ENCODE measurements around the gene KAT8. TPM values are rescaled to one million over a fixed set of nuclear protein-coding genes. Genes with fewer than 3 reads are reported as not detected.

KAT8 gene
- total RNA-seq, 1 donor from 2014 or later: 56.0 TPM

- no peaks in the 10 kb centered on the region for H3K9me3 Mint-ChIP-seq (ENCODE audit: unreplicated experiment)
- peaks cover 9% of the 10 kb centered on the region for H3K36me3 Mint-ChIP-seq (ENCODE audit: unreplicated experiment)
- no peaks in the 10 kb centered on the region for H3K27me3 Mint-ChIP-seq (ENCODE audit: unreplicated experiment)
- TF ChIP-seq CTCF (IDR thresholded peaks at IDR 0.05): no peak
- no peak overlapping the region for H3K27ac Mint-ChIP-seq (ENCODE audit: unreplicated experiment)
- no peak for DNase-seq (ENCODE audit: extremely low spot score, unreplicated experiment)
- peaks cover 20% of the 10 kb centered on the region for H3K4me1 Mint-ChIP-seq (ENCODE audit: unreplicated experiment)
- peak overlapping the region; percentile 77 for H3K4me3 Mint-ChIP-seq (ENCODE audit: unreplicated experiment)
These were observed 7.1 kb upstream of the KAT8 start for GRCh38 chr16:31110106-31111034.

- TF ChIP-seq CTCF (IDR thresholded peaks at IDR 0.05): no peak
- no peak for DNase-seq (ENCODE audit: extremely low spot score, unreplicated experiment)
- Mint-ChIP-seq H3K4me1 (ENCODE audit: unreplicated experiment) (peaks cover 16% of the 10 kb centered on the region), H3K27ac (ENCODE audit: unreplicated experiment) (no peak overlapping the region), H3K36me3 (ENCODE audit: unreplicated experiment) (peaks cover 9% of the 10 kb centered on the region), H3K4me3 (ENCODE audit: unreplicated experiment) (no peak overlapping the region), H3K27me3 (ENCODE audit: unreplicated experiment) (no peaks in the 10 kb centered on the region), H3K9me3 (ENCODE audit: unreplicated experiment) (no peaks in the 10 kb centered on the region)
These were observed 5.5 kb upstream of the KAT8 start for GRCh38 chr16:31111881-31112466.

GRCh38 chr16:31112711-31113110 lies 4.8 kb upstream of the KAT8 start:
- H3K4me1 Mint-ChIP-seq (ENCODE audit: unreplicated experiment): peaks cover 15% of the 10 kb centered on the region
- H3K27ac Mint-ChIP-seq (ENCODE audit: unreplicated experiment): no peak overlapping the region
- TF ChIP-seq CTCF (IDR thresholded peaks at IDR 0.05): no peak
- peaks cover 9% of the 10 kb centered on the region for H3K36me3 Mint-ChIP-seq (ENCODE audit: unreplicated experiment)
- no peaks in the 10 kb centered on the region for H3K27me3 Mint-ChIP-seq (ENCODE audit: unreplicated experiment)
- no peak for DNase-seq (ENCODE audit: extremely low spot score, unreplicated experiment)
- H3K4me3 Mint-ChIP-seq (ENCODE audit: unreplicated experiment): no peak overlapping the region
- H3K9me3 Mint-ChIP-seq (ENCODE audit: unreplicated experiment): no peaks in the 10 kb centered on the region

GRCh38 chr16:31113121-31114120 lies 4.0 kb upstream of the KAT8 start:
- no peaks in the 10 kb centered on the region for H3K27me3 Mint-ChIP-seq (ENCODE audit: unreplicated experiment)
- no peak for TF ChIP-seq CTCF (IDR thresholded peaks at IDR 0.05)
- no peak overlapping the region for H3K4me3 Mint-ChIP-seq (ENCODE audit: unreplicated experiment)
- H3K36me3 Mint-ChIP-seq (ENCODE audit: unreplicated experiment): peaks cover 9% of the 10 kb centered on the region
- DNase-seq (ENCODE audit: extremely low spot score, unreplicated experiment): no peak
- no peaks in the 10 kb centered on the region for H3K9me3 Mint-ChIP-seq (ENCODE audit: unreplicated experiment)
- no peak overlapping the region for H3K27ac Mint-ChIP-seq (ENCODE audit: unreplicated experiment)
- peaks cover 17% of the 10 kb centered on the region for H3K4me1 Mint-ChIP-seq (ENCODE audit: unreplicated experiment)
